Measurements from ENCODE around the gene NDUFB3.

DNA sequence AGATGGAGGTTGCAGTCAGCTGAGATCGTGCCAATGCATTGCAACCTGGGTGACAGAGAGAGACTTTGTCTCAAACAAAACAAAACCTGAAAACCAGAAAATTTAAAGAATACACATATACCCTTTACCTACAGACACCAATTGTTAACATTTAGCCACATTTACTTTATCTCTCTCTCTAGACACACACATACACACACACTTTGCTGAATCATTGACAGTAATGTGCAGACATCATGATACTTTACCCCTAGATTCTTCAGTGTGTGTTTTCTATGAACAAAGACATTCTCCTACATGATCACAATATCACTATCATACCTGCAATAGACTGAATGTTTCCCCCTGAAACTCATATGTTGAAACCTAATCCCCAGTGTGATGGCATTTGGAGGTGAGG, 34.0 kb downstream of the NDUFB3 start:
- no peak for TF ChIP-seq POLR2A (IDR thresholded peaks at IDR 0.05)
- TF ChIP-seq, protein P1, sequence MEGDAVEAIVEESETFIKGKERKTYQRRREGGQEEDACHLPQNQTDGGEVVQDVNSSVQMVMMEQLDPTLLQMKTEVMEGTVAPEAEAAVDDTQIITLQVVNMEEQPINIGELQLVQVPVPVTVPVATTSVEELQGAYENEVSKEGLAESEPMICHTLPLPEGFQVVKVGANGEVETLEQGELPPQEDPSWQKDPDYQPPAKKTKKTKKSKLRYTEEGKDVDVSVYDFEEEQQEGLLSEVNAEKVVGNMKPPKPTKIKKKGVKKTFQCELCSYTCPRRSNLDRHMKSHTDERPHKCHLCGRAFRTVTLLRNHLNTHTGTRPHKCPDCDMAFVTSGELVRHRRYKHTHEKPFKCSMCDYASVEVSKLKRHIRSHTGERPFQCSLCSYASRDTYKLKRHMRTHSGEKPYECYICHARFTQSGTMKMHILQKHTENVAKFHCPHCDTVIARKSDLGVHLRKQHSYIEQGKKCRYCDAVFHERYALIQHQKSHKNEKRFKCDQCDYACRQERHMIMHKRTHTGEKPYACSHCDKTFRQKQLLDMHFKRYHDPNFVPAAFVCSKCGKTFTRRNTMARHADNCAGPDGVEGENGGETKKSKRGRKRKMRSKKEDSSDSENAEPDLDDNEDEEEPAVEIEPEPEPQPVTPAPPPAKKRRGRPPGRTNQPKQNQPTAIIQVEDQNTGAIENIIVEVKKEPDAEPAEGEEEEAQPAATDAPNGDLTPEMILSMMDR (IDR thresholded peaks at IDR 0.05) = no peak
- TF ChIP-seq POLR2AphosphoS5 (IDR thresholded peaks at IDR 0.05) = no peak
- no peak for TF ChIP-seq EP300 (IDR thresholded peaks at IDR 0.05)
